22Rv1 (cell line): Measurements from ENCODE around the gene DSCAML1.

ENCODE experiments used
- ZFX ChIP-seq: fragments of 450-650 bp; IDR thresholded peaks from 2 replicates; pipeline ENCODE4 v1.6.1; 2017; ENCODE audit warnings: antibody characterized with exemption, borderline replicate concordance
- TF ChIP-seq, protein P1 (sequence below): fragments of 450-650 bp; IDR thresholded peaks from 2 replicates; pipeline ENCODE4 v1.5.1; 2017; ENCODE audit warnings: mild to moderate bottlenecking

DNA sequence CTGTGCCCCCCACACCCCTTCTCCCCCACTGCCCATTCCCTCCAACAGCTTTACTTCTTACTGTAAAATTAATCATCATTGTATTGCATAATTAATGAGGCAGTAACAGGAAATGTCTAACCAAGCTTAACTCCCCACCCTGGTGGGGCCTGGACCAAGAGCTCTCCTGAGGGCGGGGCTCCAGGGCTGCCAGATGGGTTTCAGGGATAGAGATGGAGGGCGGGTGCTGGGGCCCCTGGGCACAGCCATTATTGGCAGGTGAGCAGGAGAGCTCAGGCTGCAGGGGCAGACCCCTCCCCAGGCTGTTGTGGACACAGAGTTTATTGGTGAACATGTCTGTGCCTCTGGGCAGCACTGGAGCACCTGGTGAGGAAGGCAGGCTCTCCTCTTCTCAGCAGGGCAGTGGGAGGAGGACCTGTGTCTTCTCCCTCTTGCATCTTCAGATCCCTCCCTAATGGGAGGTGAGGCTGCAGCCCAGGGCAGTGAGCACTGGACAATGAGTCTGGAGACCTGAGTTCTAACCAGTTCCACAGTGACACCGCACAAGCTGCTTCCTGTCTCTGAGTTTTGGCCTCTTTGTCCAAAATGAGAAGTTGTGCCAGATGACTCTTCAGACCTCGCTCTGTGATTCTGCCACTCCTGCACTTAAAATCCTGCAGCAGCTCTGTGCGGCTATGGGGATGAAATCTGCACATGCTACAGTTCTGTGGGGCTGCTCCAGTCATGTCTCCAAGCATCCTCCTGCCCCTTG lies 236.1 kb downstream of the DSCAML1 start:
- TF ChIP-seq, protein P1, sequence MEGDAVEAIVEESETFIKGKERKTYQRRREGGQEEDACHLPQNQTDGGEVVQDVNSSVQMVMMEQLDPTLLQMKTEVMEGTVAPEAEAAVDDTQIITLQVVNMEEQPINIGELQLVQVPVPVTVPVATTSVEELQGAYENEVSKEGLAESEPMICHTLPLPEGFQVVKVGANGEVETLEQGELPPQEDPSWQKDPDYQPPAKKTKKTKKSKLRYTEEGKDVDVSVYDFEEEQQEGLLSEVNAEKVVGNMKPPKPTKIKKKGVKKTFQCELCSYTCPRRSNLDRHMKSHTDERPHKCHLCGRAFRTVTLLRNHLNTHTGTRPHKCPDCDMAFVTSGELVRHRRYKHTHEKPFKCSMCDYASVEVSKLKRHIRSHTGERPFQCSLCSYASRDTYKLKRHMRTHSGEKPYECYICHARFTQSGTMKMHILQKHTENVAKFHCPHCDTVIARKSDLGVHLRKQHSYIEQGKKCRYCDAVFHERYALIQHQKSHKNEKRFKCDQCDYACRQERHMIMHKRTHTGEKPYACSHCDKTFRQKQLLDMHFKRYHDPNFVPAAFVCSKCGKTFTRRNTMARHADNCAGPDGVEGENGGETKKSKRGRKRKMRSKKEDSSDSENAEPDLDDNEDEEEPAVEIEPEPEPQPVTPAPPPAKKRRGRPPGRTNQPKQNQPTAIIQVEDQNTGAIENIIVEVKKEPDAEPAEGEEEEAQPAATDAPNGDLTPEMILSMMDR, result no peak
- no peak for TF ChIP-seq ZFX
